Calu3 (cell line): ENCODE measurements around the gene RNF26. TPM values are rescaled to one million over a fixed set of nuclear protein-coding genes. Genes with fewer than 3 reads are reported as not detected.

Experiments used
- BruUV-seq: library from RNA; stranded (reverse); fragments of 400-500 nt; replicated peaks from 2 replicates; lab custom pipeline; 2021; lab: Mats Ljungman, UMichigan
- CTCF ChIA-PET: fragments of 300-600 bp; sonication (Branson Sonifier 250); formaldehyde crosslinking; loops from one replicate; lab custom pipeline; 2022; ENCODE audit warnings: antibody characterized with exemption; lab: Charles Lee
- DNase-seq: peaks from one replicate; pipeline ENCODE4 v3.0.0; 2022
- H3K27ac Mint-ChIP-seq: one replicate; pipeline ENCODE4 v1.8.0; 2022; ENCODE audit warnings: mixed read lengths; ENCODE audit not compliant: unreplicated experiment
- H3K27me3 Mint-ChIP-seq: one replicate; pipeline ENCODE4 v1.8.0; 2022; ENCODE audit warnings: mixed read lengths; ENCODE audit not compliant: unreplicated experiment
- H3K36me3 Mint-ChIP-seq: one replicate; pipeline ENCODE4 v1.8.0; 2022; ENCODE audit warnings: mild to moderate bottlenecking, moderate library complexity, mixed read lengths; ENCODE audit not compliant: insufficient read depth, unreplicated experiment
- H3K4me1 Mint-ChIP-seq: one replicate; pipeline ENCODE4 v1.8.0; 2022; ENCODE audit warnings: mild to moderate bottlenecking, low read depth, mixed read lengths; ENCODE audit not compliant: unreplicated experiment
- H3K4me3 Mint-ChIP-seq: one replicate; pipeline ENCODE4 v1.8.0; 2022; ENCODE audit warnings: mild to moderate bottlenecking, low read depth, moderate library complexity, mixed read lengths; ENCODE audit not compliant: unreplicated experiment
- H3K9me3 Mint-ChIP-seq: one replicate; pipeline ENCODE4 v1.8.0; 2022; ENCODE audit warnings: low read depth, mixed read lengths; ENCODE audit not compliant: unreplicated experiment
- intact Hi-C: fragments of 100-400 bp; cut with micrococcal nuclease; formaldehyde crosslinking; loops from one replicate; pipeline ENCODE4 v1.10.0; 2022; ENCODE audit not compliant: unreplicated experiment
- total RNA-seq: library from RNA; stranded (reverse); gene quantifications from 2 replicates; pipeline ENCODE4 v1.2.3, GENCODE V29; 2022
- TF ChIP-seq, protein P1 (sequence below): fragments of 200-600 bp; IDR thresholded peaks from one replicate; pipeline ENCODE4 v1.8.0; 2022; ENCODE audit warnings: antibody characterized with exemption; ENCODE audit not compliant: unreplicated experiment

RNF26 gene
- total RNA-seq, 1 experiment from 2014 or later, result 31.8 TPM

DNA sequence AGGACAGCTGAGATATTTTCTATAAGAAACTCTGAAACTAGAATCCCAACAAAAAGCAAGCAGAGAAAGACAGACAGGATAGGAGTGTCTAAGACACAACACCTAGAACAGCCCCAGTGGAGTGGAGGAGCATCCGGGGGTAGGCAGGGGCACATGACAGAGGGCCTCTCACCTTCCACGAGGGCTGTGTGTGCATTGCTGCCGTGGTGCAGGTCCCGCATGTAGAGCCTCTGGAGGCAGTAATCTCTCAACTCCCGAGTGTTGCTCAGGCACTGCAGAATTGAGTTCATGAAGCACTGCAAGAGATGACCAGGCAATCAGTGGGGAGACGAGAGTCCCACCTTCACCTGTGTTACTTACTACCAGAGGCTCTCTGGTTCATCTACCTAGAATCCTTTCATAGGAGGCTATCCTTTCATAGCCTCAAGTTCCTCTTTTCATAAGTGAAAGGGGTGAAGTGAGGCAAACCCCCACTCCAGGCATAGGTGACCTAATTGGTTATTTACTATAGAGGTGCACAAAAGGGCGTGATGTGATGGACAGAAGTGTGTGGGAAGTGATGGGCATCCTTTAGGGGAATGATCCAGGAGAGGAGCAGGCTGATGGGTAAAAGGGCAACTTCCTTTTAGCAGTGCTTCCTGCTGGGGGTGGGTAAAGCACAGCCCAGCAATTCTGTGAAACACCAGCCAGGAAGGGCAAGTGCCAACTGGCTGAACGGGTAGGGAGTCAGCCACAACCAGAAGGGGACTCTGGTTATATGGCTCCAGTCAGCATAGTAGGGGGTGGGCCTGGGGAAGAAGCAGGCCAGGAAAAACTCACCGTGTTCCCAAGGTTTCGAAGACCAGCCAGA, 25.3 kb downstream of the RNF26 start:
- TF ChIP-seq, protein P1, sequence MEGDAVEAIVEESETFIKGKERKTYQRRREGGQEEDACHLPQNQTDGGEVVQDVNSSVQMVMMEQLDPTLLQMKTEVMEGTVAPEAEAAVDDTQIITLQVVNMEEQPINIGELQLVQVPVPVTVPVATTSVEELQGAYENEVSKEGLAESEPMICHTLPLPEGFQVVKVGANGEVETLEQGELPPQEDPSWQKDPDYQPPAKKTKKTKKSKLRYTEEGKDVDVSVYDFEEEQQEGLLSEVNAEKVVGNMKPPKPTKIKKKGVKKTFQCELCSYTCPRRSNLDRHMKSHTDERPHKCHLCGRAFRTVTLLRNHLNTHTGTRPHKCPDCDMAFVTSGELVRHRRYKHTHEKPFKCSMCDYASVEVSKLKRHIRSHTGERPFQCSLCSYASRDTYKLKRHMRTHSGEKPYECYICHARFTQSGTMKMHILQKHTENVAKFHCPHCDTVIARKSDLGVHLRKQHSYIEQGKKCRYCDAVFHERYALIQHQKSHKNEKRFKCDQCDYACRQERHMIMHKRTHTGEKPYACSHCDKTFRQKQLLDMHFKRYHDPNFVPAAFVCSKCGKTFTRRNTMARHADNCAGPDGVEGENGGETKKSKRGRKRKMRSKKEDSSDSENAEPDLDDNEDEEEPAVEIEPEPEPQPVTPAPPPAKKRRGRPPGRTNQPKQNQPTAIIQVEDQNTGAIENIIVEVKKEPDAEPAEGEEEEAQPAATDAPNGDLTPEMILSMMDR, result no peak
- CTCF ChIA-PET, result no interaction called here

DNA sequence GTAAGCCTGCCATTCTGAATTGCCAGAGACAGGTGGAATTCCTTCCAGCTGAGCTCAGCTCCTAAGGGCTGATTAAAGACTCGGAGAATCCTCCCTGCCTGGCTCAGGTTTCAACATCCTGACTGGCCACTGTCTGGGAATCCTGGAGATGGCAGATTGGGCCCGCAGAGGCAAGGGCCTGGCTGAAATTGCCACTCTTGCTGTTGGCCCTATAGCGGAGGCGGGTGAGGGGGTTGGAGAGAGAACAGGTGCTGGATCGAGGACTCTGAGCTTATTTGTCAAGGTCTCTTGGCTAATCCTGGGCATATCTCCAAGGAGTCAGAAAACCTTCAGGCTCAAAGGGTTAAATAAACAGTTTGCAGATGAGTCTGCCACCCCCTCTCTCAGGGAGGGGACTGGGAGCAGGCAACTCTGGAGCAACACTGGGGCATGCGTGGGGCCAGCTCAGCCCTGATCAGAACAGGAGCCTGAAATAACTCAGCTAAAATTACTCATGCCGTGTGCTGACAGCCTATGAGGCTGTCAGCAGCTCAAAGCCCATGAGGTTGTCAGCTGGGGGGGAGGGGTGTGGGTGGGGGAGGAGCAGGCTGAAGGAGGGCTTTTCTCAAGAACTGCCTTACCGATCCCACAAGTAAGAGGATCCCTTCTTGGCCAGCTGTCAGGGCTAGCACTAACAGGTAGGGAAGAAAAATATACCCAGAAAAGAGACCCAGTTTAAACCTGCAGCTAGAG, 26.9 kb downstream of the RNF26 start:
- H3K27ac Mint-ChIP-seq, result no peak overlapping the region
- H3K36me3 Mint-ChIP-seq, result no peaks in the 10 kb centered on the region
- H3K27me3 Mint-ChIP-seq, result peaks cover 13% of the 10 kb centered on the region
- H3K4me1 Mint-ChIP-seq, result peaks cover 9% of the 10 kb centered on the region
- BruUV-seq, result no TSS peak
- no peak overlapping the region for H3K4me3 Mint-ChIP-seq
- CTCF ChIA-PET, result interaction anchor here (0.6 to 1.2 kb wide), 4 partner anchors 9 to 113 kb away, joined by 3 to 6 read pairs (median 4); no protein-coding TSS in a partner anchor
- no peak for DNase-seq
- intact Hi-C loops, result no loop called here
- H3K9me3 Mint-ChIP-seq, result no peaks in the 10 kb centered on the region
- TF ChIP-seq, protein P1, result no peak

More for the DNA sequence above, 25.3 kb downstream of the RNF26 start:
- Mint-ChIP-seq H3K27ac (no peak overlapping the region), H3K4me1 (peaks cover 9% of the 10 kb centered on the region), H3K9me3 (no peaks in the 10 kb centered on the region), H3K36me3 (no peaks in the 10 kb centered on the region), H3K4me3 (no peak overlapping the region), H3K27me3 (peaks cover 7% of the 10 kb centered on the region)
- no peak for DNase-seq
- intact Hi-C loops, result no loop called here
- no TSS peak for BruUV-seq

DNA sequence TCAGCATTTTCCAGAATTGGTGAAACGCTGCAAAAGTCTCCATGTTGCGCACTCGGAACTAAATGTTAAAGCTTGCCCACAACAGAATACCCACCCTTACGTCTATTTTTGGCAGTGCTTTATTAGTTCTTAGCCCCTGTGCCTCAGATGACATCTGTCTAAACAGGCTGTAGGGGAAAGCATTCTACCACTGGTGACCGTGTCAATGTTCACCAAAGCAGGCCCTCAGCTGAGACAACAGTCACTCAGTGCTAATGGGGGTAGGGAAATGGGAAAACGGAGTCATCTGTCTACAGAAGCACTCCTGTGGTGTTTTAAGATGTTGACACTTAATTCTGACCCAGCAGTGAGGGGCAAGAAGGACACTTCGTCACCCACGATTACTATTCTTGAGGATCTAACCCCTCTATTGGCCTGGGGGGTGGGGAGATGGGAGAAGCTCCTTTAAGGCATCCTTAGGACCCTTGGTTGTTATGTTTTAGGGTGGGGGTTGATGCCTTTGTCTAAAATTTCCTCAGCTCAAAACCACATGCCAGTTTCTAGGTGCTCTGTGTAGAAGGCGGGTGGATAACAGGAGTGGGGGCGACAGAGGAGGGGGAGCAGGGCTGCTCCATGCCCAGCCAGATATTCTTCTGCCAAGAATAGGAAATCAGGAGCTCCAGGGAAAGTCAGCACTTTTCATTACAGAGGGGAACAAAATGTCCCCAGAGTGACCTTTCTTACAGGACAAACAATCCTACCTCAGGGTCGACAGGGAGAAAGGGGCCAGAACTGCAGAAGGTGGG, 27.8 kb downstream of the RNF26 start:
- CTCF ChIA-PET, result interaction anchor here (1.0 to 1.2 kb wide), 2 partner anchors 8 to 24 kb away, joined by 3 to 6 read pairs; no protein-coding TSS in a partner anchor
- Mint-ChIP-seq H3K36me3 (no peaks in the 10 kb centered on the region), H3K9me3 (no peaks in the 10 kb centered on the region), H3K4me1 (peaks cover 9% of the 10 kb centered on the region), H3K27ac (no peak overlapping the region), H3K4me3 (no peak overlapping the region), H3K27me3 (peaks cover 13% of the 10 kb centered on the region)
- no TSS peak for BruUV-seq
- TF ChIP-seq, protein P1, result no peak
- DNase-seq, result no peak
- intact Hi-C loops, result no loop called here

DNA sequence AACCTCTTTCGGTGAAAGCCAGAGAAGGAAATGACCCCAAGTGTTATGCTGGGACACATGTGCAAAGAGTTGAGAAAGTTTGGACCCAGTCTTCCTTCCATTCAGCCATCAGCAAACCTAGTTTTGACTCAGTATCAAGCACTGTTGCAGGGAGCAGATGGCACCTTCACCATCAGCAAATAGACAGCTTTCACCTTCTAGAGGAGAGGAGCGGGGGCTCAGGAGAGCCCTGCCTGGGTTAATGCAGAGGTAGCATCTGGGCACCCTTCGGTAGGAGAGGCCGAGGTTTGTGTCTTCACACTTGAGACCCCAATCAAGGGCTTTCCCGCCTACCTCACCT, 28.4 kb downstream of the RNF26 start:
- H3K27ac Mint-ChIP-seq, result no peak overlapping the region
- H3K4me3 Mint-ChIP-seq, result no peak overlapping the region
- H3K36me3 Mint-ChIP-seq, result no peaks in the 10 kb centered on the region
- H3K9me3 Mint-ChIP-seq, result no peaks in the 10 kb centered on the region
- DNase-seq, result no peak
- TF ChIP-seq, protein P1, result no peak
- intact Hi-C loops, result no loop called here
- H3K27me3 Mint-ChIP-seq, result peaks cover 13% of the 10 kb centered on the region
- CTCF ChIA-PET, result no interaction called here
- no TSS peak for BruUV-seq
- peaks cover 9% of the 10 kb centered on the region for H3K4me1 Mint-ChIP-seq
